Measurements from ENCODE around the gene SDK2. TPM values are rescaled to one million over a fixed set of nuclear protein-coding genes. Genes with fewer than 3 reads are reported as not detected.

SDK2 gene
- total RNA-seq, 1 experiment from 2014 or later: 0.67 TPM

- Histone ChIP-seq H3K4me3 (ENCODE audit: low read depth, low read length, poor library complexity, severe bottlenecking) (no peak overlapping the region), H3K27ac (ENCODE audit: low read depth, low read length, poor library complexity, severe bottlenecking) (no peak overlapping the region), H3K4me1 (ENCODE audit: insufficient read depth, low read length, poor library complexity, severe bottlenecking) (no peaks in the 10 kb centered on the region), H3K36me3 (ENCODE audit: insufficient read depth, low read length, poor library complexity, severe bottlenecking) (no peaks in the 10 kb centered on the region), H3K27me3 (replicated peaks; ENCODE audit: insufficient read depth, low read depth, low read length, poor library complexity) (no peaks in the 10 kb centered on the region), H3K9me3 (ENCODE audit: low read depth, low read length, poor library complexity, severe bottlenecking) (no peaks in the 10 kb centered on the region)
- DNase-seq (ENCODE audit: low spot score): no peak
- ChIA-PET CTCF (no interaction called here), POLR2A (ENCODE audit: low non-redundant PET) (no interaction called here)
- TF ChIP-seq CTCF (conservative IDR thresholded peaks at IDR 0.05; ENCODE audit: low read depth, low read length): no peak
- TF ChIP-seq EZH2 (IDR thresholded peaks at IDR 0.05; ENCODE audit: borderline replicate concordance, low read depth, low read length, poor library complexity, severe bottlenecking): no peak
- intact Hi-C loops (cut with micrococcal nuclease; ENCODE audit: unreplicated experiment): no loop called here
- no TSS peak for BruUV-seq (replicated peaks)
Observed at GRCh38 chr17:73630531-73630930, 13.7 kb downstream of the SDK2 start.

- Histone ChIP-seq H3K27ac (ENCODE audit: low read depth, low read length, poor library complexity, severe bottlenecking) (no peak overlapping the region), H3K27me3 (replicated peaks; ENCODE audit: insufficient read depth, low read depth, low read length, poor library complexity) (no peaks in the 10 kb centered on the region), H3K36me3 (ENCODE audit: insufficient read depth, low read length, poor library complexity, severe bottlenecking) (no peaks in the 10 kb centered on the region), H3K4me3 (ENCODE audit: low read depth, low read length, poor library complexity, severe bottlenecking) (no peak overlapping the region), H3K4me1 (ENCODE audit: insufficient read depth, low read length, poor library complexity, severe bottlenecking) (no peaks in the 10 kb centered on the region), H3K9me3 (ENCODE audit: low read depth, low read length, poor library complexity, severe bottlenecking) (no peaks in the 10 kb centered on the region)
- TF ChIP-seq EZH2 (IDR thresholded peaks at IDR 0.05; ENCODE audit: borderline replicate concordance, low read depth, low read length, poor library complexity, severe bottlenecking) (no peak), CTCF (conservative IDR thresholded peaks at IDR 0.05; ENCODE audit: low read depth, low read length) (no peak)
- DNase-seq (ENCODE audit: low spot score): no peak
- BruUV-seq (replicated peaks): no TSS peak
- ChIA-PET CTCF (no interaction called here), POLR2A (ENCODE audit: low non-redundant PET) (interaction anchor here (0.6 kb wide), 1 partner anchor 31 kb away, joined by 3 read pairs; no protein-coding TSS in a partner anchor)
- intact Hi-C loops (cut with micrococcal nuclease; ENCODE audit: unreplicated experiment): no loop called here
Observed at GRCh38 chr17:73628642-73629552, 15.3 kb downstream of the SDK2 start.

- DNase-seq (ENCODE audit: low spot score): no peak
- no peaks in the 10 kb centered on the region for H3K27me3 ChIP-seq (replicated peaks; ENCODE audit: insufficient read depth, low read depth, low read length, poor library complexity)
- no peaks in the 10 kb centered on the region for H3K4me1 ChIP-seq (ENCODE audit: insufficient read depth, low read length, poor library complexity, severe bottlenecking)
- TF ChIP-seq EZH2 (IDR thresholded peaks at IDR 0.05; ENCODE audit: borderline replicate concordance, low read depth, low read length, poor library complexity, severe bottlenecking): no peak
- no peak for TF ChIP-seq CTCF (conservative IDR thresholded peaks at IDR 0.05; ENCODE audit: low read depth, low read length)
- intact Hi-C loops (cut with micrococcal nuclease; ENCODE audit: unreplicated experiment): no loop called here
- no peaks in the 10 kb centered on the region for H3K9me3 ChIP-seq (ENCODE audit: low read depth, low read length, poor library complexity, severe bottlenecking)
- BruUV-seq (replicated peaks): no TSS peak
- POLR2A ChIA-PET (ENCODE audit: low non-redundant PET): no interaction called here
- H3K27ac ChIP-seq (ENCODE audit: low read depth, low read length, poor library complexity, severe bottlenecking): no peak overlapping the region
- H3K4me3 ChIP-seq (ENCODE audit: low read depth, low read length, poor library complexity, severe bottlenecking): no peak overlapping the region
- no peaks in the 10 kb centered on the region for H3K36me3 ChIP-seq (ENCODE audit: insufficient read depth, low read length, poor library complexity, severe bottlenecking)
- CTCF ChIA-PET: no interaction called here
Observed at GRCh38 chr17:73625991-73626673, 18.1 kb downstream of the SDK2 start.
